WTC11 (cell line): ENCODE results near the gene RBM43.

Source experiments
- E2F4 ChIP-seq: sonication (generic); formaldehyde crosslinking; IDR thresholded peaks from 2 replicates; pipeline ENCODE4 v1.8.1; 2022; ENCODE audit warnings: low read depth, mild to moderate bottlenecking, moderate library complexity, missing genetic modification reagents, borderline replicate concordance
- FOXK1 ChIP-seq: sonication (generic); formaldehyde crosslinking; IDR thresholded peaks from 2 replicates; pipeline ENCODE4 v1.8.0; 2022; ENCODE audit warnings: mild to moderate bottlenecking, moderate library complexity, missing genetic modification reagents
- JUN ChIP-seq: sonication (generic); formaldehyde crosslinking; IDR thresholded peaks from 2 replicates; pipeline ENCODE4 v1.8.0; 2023; ENCODE audit warnings: mild to moderate bottlenecking, missing genetic modification reagents
- SMAD4 ChIP-seq: sonication (generic); formaldehyde crosslinking; IDR thresholded peaks from 2 replicates; pipeline ENCODE4 v1.8.0; 2022; ENCODE audit warnings: mild to moderate bottlenecking, missing genetic modification reagents
- SP1 ChIP-seq: sonication (generic); formaldehyde crosslinking; conservative IDR thresholded peaks from 2 replicates; pipeline ENCODE4 v1.8.1; 2022; ENCODE audit warnings: missing genetic modification reagents
- ZNF263 ChIP-seq: sonication (generic); formaldehyde crosslinking; IDR thresholded peaks from 2 replicates; pipeline ENCODE4 v1.8.1; 2022; ENCODE audit warnings: low read depth, mild to moderate bottlenecking, moderate library complexity, missing genetic modification reagents
- TF ChIP-seq, protein P1 (sequence below): fragments of 200-600 bp; IDR thresholded peaks from 2 replicates; pipeline ENCODE4 v1.8.0; 2022; ENCODE audit warnings: antibody characterized with exemption
- TF ChIP-seq, protein P2 (sequence below): sonication (generic); formaldehyde crosslinking; IDR thresholded peaks from 2 replicates; pipeline ENCODE4 v1.8.0; 2022; ENCODE audit warnings: mild to moderate bottlenecking, missing genetic modification reagents

- TF ChIP-seq, protein P1, sequence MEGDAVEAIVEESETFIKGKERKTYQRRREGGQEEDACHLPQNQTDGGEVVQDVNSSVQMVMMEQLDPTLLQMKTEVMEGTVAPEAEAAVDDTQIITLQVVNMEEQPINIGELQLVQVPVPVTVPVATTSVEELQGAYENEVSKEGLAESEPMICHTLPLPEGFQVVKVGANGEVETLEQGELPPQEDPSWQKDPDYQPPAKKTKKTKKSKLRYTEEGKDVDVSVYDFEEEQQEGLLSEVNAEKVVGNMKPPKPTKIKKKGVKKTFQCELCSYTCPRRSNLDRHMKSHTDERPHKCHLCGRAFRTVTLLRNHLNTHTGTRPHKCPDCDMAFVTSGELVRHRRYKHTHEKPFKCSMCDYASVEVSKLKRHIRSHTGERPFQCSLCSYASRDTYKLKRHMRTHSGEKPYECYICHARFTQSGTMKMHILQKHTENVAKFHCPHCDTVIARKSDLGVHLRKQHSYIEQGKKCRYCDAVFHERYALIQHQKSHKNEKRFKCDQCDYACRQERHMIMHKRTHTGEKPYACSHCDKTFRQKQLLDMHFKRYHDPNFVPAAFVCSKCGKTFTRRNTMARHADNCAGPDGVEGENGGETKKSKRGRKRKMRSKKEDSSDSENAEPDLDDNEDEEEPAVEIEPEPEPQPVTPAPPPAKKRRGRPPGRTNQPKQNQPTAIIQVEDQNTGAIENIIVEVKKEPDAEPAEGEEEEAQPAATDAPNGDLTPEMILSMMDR, result no peak
- TF ChIP-seq ZNF263 (no peak), JUN (no peak), SMAD4 (no peak), SP1 (CRISPR knock-in tag) (no peak), FOXK1 (CRISPR knock-in tag) (no peak), E2F4 (no peak)
- TF ChIP-seq, protein P2, sequence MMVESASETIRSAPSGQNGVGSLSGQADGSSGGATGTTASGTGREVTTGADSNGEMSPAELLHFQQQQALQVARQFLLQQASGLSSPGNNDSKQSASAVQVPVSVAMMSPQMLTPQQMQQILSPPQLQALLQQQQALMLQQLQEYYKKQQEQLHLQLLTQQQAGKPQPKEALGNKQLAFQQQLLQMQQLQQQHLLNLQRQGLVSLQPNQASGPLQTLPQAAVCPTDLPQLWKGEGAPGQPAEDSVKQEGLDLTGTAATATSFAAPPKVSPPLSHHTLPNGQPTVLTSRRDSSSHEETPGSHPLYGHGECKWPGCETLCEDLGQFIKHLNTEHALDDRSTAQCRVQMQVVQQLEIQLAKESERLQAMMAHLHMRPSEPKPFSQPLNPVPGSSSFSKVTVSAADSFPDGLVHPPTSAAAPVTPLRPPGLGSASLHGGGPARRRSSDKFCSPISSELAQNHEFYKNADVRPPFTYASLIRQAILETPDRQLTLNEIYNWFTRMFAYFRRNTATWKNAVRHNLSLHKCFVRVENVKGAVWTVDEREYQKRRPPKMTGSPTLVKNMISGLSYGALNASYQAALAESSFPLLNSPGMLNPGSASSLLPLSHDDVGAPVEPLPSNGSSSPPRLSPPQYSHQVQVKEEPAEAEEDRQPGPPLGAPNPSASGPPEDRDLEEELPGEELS, result no peak
Measured at GRCh38 chr2:151278487-151278886, 16.8 kb upstream of the RBM43 start.
